Measurements from ENCODE around the gene RBM15B.

RBM15B gene

DNA sequence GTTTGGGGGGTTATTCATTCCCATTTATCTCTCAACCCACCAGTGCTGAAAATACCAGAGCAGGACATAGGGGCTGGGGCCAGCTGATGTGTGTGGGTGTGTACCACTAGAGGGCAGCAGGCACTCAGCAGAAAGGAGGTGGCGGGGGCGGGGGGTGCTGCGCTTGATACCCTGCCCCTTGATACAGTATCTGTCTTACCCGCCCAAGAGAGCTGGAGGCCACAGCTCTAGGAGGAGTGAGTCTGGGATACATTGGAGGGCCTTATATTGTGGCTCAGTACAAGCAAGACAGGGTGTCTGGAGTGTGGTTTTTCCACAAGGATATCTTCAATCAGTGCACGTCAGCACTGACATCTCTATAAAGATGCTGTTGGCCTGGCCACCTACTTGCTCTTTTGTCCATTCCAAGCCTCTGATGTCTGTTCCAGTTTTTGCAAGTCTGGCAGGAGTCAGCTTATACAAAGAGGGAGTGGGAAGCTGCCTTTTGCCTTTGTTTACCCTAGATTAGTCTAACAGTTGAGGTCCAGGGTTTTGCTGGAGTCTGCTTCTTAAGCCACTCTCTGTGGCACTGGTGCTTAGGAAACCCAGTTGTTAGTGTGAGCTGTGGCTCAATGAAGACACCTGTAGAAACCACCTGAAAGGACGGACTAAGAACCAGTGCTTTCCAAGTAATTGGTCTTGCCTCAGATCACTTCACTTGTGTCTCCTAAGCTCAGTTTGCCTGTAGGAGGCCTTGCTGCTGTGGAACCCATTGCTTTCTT lies 1.5 kb upstream of the RBM15B start:
- H3K4me3 ChIP-seq (ENCODE audit: low read depth, low read length), result no peak overlapping the region
- TF ChIP-seq, protein P1, sequence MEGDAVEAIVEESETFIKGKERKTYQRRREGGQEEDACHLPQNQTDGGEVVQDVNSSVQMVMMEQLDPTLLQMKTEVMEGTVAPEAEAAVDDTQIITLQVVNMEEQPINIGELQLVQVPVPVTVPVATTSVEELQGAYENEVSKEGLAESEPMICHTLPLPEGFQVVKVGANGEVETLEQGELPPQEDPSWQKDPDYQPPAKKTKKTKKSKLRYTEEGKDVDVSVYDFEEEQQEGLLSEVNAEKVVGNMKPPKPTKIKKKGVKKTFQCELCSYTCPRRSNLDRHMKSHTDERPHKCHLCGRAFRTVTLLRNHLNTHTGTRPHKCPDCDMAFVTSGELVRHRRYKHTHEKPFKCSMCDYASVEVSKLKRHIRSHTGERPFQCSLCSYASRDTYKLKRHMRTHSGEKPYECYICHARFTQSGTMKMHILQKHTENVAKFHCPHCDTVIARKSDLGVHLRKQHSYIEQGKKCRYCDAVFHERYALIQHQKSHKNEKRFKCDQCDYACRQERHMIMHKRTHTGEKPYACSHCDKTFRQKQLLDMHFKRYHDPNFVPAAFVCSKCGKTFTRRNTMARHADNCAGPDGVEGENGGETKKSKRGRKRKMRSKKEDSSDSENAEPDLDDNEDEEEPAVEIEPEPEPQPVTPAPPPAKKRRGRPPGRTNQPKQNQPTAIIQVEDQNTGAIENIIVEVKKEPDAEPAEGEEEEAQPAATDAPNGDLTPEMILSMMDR (IDR thresholded peaks at IDR 0.05; ENCODE audit: low read depth, low read length), result peak; percentile 80

DNA sequence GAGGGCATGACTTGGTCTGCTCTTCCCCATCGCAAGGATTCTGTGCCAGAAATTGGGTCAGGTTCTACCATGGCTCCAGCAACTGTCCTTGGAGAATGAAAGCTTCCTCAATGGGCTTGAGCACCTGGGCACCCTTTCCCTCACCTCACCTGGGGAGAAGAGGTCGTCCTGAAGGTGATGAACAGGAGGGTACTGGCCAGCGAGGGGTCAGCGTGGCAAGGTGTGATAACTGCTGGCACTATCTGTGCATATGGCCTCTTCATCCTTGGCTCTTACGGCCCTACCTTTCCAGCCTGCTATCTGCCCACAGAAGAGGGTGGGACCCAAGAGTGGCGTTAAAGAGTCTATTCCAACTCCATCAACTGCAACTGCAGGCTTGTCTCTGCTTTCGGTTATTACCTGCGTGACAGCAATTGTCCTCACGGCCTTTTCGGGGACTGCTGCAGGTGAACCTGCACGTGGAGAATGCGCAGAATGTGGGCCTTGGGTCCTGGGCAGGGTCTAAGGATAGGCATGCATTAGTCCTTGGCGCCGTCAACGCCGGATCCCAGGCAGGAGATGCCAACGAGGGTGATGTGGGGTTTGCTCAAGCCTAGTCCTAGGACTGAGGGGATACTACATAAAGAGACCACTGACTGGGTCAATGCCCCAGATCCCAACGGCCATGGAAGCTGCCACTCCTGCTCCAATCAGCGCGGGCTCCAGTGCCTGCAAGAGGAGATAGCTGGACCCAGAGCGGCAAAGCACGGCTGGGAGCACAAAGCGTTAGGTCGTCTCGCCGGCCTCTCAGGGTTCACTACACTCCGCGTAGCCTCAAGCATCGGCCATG lies 625 bp upstream of the RBM15B start:
- H3K4me3 ChIP-seq (ENCODE audit: low read depth, low read length), result peak overlapping the region; percentile 42

DNA sequence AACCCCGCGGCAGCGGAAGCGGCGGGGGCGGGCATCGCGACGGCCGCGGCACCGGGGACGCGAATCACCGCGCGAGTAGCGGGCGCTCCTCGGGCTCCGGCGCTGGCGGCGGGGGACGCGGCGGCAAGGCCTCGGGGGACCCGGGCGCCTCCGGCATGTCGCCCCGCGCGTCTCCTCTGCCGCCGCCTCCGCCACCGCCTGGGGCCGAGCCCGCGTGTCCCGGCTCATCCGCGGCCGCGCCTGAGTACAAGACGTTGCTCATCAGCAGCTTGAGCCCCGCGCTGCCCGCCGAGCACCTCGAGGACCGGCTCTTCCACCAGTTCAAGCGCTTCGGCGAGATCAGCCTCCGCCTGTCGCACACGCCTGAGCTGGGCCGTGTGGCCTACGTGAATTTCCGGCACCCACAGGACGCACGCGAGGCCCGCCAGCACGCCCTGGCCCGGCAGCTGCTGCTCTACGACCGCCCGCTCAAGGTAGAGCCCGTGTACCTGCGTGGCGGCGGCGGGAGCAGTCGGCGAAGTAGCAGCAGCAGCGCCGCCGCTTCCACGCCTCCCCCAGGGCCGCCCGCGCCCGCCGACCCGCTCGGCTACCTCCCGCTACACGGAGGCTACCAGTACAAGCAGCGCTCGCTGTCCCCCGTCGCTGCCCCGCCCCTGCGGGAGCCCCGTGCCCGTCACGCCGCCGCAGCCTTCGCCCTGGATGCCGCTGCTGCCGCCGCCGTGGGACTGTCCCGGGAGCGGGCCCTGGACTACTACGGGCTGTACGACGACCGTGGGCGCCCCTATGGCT lies 675 bp downstream of the RBM15B start:
- TF ChIP-seq, protein P1 (IDR thresholded peaks at IDR 0.05; ENCODE audit: low read depth, low read length), result no peak
- peak overlapping the region; percentile 72 for H3K4me3 ChIP-seq (ENCODE audit: low read depth, low read length)

More for the DNA sequence above, 625 bp upstream of the RBM15B start:
- TF ChIP-seq, protein P1 (IDR thresholded peaks at IDR 0.05; ENCODE audit: low read depth, low read length), result peak; percentile 80

DNA sequence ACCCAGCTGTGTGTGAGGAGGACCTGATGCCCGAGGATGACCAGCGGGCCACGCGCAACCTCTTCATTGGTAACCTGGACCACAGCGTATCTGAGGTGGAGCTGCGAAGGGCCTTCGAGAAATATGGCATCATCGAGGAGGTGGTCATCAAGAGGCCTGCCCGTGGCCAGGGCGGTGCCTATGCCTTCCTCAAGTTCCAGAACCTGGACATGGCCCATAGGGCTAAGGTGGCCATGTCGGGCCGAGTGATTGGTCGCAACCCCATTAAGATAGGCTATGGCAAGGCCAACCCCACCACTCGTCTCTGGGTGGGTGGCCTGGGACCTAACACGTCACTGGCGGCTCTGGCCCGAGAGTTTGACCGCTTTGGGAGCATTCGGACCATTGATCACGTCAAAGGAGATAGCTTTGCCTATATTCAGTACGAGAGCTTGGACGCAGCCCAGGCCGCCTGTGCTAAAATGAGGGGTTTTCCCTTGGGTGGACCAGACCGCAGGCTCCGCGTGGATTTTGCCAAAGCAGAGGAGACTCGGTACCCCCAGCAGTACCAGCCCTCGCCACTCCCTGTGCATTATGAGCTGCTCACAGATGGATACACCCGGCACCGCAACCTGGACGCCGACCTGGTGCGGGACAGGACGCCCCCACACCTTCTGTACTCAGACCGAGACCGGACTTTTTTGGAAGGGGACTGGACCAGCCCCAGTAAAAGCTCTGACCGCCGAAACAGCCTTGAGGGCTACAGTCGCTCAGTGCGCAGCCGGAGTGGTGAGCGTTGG lies 1.5 kb downstream of the RBM15B start:
- TF ChIP-seq, protein P1 (IDR thresholded peaks at IDR 0.05; ENCODE audit: low read depth, low read length), result no peak; the same call in 1 of the 2 replicates
- H3K4me3 ChIP-seq (ENCODE audit: low read depth, low read length), result peak overlapping the region; percentile 72

DNA sequence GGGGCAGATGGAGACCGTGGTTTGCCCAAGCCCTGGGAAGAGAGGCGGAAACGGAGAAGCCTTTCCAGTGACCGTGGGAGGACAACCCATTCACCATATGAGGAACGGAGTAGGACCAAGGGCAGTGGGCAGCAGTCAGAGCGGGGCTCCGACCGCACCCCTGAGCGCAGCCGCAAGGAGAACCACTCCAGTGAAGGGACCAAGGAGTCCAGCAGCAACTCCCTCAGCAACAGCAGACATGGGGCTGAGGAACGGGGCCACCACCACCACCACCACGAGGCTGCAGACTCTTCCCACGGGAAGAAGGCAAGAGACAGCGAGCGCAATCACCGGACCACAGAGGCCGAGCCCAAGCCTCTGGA lies 2.0 kb downstream of the RBM15B start:
- TF ChIP-seq, protein P1 (IDR thresholded peaks at IDR 0.05; ENCODE audit: low read depth, low read length), result no peak
- H3K4me3 ChIP-seq (ENCODE audit: low read depth, low read length), result no peak overlapping the region

DNA sequence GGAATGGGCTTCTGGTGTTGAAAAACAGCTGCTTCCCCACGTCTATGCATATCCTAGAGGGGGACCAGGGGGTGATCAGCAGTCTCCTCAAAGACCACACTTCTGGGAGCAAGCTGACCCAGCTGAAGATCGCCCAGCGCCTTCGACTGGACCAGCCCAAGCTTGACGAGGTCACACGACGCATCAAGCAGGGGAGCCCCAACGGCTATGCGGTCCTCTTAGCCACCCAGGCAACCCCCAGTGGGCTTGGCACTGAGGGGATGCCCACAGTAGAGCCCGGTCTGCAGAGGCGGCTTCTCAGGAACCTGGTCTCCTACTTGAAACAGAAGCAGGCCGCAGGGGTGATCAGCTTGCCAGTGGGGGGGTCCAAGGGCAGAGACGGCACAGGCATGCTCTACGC lies 2.5 kb downstream of the RBM15B start:
- TF ChIP-seq, protein P1 (IDR thresholded peaks at IDR 0.05; ENCODE audit: low read depth, low read length), result no peak
- H3K4me3 ChIP-seq (ENCODE audit: low read depth, low read length), result no peak overlapping the region

Data from WI38 (cell line).